ENCODE measurements around the gene ATP2B2. TPM values are rescaled to one million over a fixed set of nuclear protein-coding genes. Genes with fewer than 3 reads are reported as not detected.

ATP2B2 gene
- total RNA-seq, 1 donor from 2014 or later, result 0.42 TPM

DNA sequence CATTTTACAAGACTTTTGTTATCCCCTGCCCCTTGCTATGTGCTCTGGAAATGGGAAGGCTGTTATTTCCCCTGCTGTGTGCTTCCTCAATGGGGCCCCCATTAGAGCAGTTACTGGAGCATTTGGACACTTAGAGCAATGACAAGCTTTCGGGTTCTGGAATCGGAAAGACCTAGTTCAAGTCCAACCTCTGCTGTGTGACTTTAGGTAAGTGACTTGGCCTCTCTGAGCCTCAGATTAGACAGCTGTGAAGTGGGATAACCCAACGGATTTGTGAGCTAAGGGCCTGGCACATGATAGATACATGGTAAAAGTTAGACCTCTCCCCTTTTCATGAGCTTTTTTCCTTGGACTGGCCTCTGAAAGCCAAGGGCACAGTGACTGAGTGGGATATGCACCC lies 100.5 kb downstream of the ATP2B2 start:
- DNase-seq (ENCODE audit: low read depth, low spot score), result no peak
- H3K36me3 Mint-ChIP-seq (ENCODE audit: low read depth), result no peaks in the 10 kb centered on the region
- TF ChIP-seq, protein P1, sequence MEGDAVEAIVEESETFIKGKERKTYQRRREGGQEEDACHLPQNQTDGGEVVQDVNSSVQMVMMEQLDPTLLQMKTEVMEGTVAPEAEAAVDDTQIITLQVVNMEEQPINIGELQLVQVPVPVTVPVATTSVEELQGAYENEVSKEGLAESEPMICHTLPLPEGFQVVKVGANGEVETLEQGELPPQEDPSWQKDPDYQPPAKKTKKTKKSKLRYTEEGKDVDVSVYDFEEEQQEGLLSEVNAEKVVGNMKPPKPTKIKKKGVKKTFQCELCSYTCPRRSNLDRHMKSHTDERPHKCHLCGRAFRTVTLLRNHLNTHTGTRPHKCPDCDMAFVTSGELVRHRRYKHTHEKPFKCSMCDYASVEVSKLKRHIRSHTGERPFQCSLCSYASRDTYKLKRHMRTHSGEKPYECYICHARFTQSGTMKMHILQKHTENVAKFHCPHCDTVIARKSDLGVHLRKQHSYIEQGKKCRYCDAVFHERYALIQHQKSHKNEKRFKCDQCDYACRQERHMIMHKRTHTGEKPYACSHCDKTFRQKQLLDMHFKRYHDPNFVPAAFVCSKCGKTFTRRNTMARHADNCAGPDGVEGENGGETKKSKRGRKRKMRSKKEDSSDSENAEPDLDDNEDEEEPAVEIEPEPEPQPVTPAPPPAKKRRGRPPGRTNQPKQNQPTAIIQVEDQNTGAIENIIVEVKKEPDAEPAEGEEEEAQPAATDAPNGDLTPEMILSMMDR (conservative IDR thresholded peaks at IDR 0.05), result no peak

DNA sequence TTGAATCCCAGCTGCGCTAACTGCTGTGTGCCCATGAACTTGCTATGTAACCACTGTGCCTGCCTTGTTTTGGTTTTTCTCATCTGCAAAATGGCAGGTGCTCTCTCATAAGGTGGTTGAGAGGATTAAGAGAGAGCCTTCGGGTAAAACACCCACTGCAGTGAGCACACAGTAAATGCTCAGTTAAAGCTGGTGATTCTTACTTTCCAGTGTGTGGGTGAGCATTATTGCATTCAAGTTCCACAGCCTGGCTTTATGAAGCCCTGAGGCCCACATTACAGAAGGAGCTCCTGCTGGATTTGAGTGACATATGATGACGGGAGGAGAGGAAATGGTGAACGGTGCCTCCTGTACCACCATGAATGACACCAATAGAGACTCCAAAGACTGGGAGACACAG lies 101.0 kb downstream of the ATP2B2 start:
- H3K4me3 Mint-ChIP-seq, result no peak overlapping the region
- H3K27me3 Mint-ChIP-seq (ENCODE audit: low read depth), result no peaks in the 10 kb centered on the region
- DNase-seq (ENCODE audit: low read depth, low spot score), result no peak
- no peak overlapping the region for H3K27ac Mint-ChIP-seq (ENCODE audit: unreplicated experiment)
- no peaks in the 10 kb centered on the region for H3K4me1 Mint-ChIP-seq
- H3K36me3 Mint-ChIP-seq (ENCODE audit: low read depth), result no peaks in the 10 kb centered on the region
- TF ChIP-seq, protein P1 (conservative IDR thresholded peaks at IDR 0.05), result no peak
- no peaks in the 10 kb centered on the region for H3K9me3 Mint-ChIP-seq

More for the DNA sequence above, 100.5 kb downstream of the ATP2B2 start:
- H3K4me3 Mint-ChIP-seq, result no peak overlapping the region
- no peaks in the 10 kb centered on the region for H3K27me3 Mint-ChIP-seq (ENCODE audit: low read depth)
- no peaks in the 10 kb centered on the region for H3K9me3 Mint-ChIP-seq
- H3K4me1 Mint-ChIP-seq, result no peaks in the 10 kb centered on the region
- no peak overlapping the region for H3K27ac Mint-ChIP-seq (ENCODE audit: unreplicated experiment)

- no peak for DNase-seq (ENCODE audit: low read depth, low spot score)
- no peak overlapping the region for H3K27ac Mint-ChIP-seq (ENCODE audit: unreplicated experiment)
- no peaks in the 10 kb centered on the region for H3K4me1 Mint-ChIP-seq
- no peaks in the 10 kb centered on the region for H3K36me3 Mint-ChIP-seq (ENCODE audit: low read depth)
- no peak overlapping the region for H3K4me3 Mint-ChIP-seq
- no peaks in the 10 kb centered on the region for H3K27me3 Mint-ChIP-seq (ENCODE audit: low read depth)
- H3K9me3 Mint-ChIP-seq, result no peaks in the 10 kb centered on the region
- TF ChIP-seq, protein P1 (conservative IDR thresholded peaks at IDR 0.05), result no peak
Measured at GRCh38 chr3:10401990-10402761, 103.2 kb downstream of the ATP2B2 start.

GRCh38 chr3:10400749-10401495 lies 104.5 kb downstream of the ATP2B2 start:
- DNase-seq (ENCODE audit: low read depth, low spot score), result no peak
- Mint-ChIP-seq H3K9me3 (no peaks in the 10 kb centered on the region), H3K27me3 (ENCODE audit: low read depth) (no peaks in the 10 kb centered on the region), H3K36me3 (ENCODE audit: low read depth) (no peaks in the 10 kb centered on the region), H3K4me3 (no peak overlapping the region), H3K4me1 (no peaks in the 10 kb centered on the region), H3K27ac (ENCODE audit: unreplicated experiment) (no peak overlapping the region)
- TF ChIP-seq, protein P1 (conservative IDR thresholded peaks at IDR 0.05), result no peak

DNA sequence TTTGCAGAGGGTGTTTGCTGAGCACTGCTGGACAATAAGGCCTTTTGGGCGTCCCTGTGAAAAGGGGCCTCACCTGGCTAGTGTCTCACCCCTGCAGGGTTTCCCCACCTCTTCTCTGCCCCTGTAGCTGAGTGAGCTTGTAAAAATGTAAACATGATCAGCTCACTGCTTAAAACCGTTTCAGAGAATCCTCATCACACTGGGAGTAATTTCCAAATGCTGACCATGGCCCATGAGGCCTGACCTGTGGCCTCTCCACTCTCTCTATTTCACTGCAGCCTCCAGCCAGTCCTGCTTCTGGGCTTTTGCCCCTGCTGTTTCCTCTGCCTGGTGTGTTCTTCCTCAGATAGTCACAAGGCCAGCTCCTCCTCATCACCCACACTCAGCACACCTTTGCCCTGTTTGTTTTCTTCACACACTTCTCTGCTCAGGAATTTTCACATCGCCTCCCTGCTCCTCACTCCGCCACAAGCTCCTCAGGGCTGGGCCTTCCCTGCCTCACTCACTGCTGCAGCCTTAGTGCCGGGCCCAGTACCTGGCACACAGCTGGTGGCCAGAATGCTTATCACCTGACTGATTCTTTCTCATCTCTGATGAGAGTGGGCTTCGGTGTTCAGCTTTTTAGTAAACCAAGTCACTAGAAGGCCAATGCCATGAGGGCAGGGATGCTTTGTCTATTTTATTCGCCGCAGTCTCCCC lies 105.2 kb downstream of the ATP2B2 start:
- H3K36me3 Mint-ChIP-seq (ENCODE audit: low read depth), result no peaks in the 10 kb centered on the region
- no peaks in the 10 kb centered on the region for H3K9me3 Mint-ChIP-seq
- H3K4me1 Mint-ChIP-seq, result no peaks in the 10 kb centered on the region
- H3K27ac Mint-ChIP-seq (ENCODE audit: unreplicated experiment), result no peak overlapping the region
- no peak for DNase-seq (ENCODE audit: low read depth, low spot score)
- TF ChIP-seq, protein P1 (conservative IDR thresholded peaks at IDR 0.05), result no peak
- H3K27me3 Mint-ChIP-seq (ENCODE audit: low read depth), result no peaks in the 10 kb centered on the region
- H3K4me3 Mint-ChIP-seq, result no peak overlapping the region

Measured in neural crest cell (in vitro differentiated cells).